ENCODE data around the gene ALPL. TPM values are rescaled to one million over a fixed set of nuclear protein-coding genes. Genes with fewer than 3 reads are reported as not detected.

The ALPL gene
- total RNA-seq, 2 experiments from 2014 or later: not detected

DNA sequence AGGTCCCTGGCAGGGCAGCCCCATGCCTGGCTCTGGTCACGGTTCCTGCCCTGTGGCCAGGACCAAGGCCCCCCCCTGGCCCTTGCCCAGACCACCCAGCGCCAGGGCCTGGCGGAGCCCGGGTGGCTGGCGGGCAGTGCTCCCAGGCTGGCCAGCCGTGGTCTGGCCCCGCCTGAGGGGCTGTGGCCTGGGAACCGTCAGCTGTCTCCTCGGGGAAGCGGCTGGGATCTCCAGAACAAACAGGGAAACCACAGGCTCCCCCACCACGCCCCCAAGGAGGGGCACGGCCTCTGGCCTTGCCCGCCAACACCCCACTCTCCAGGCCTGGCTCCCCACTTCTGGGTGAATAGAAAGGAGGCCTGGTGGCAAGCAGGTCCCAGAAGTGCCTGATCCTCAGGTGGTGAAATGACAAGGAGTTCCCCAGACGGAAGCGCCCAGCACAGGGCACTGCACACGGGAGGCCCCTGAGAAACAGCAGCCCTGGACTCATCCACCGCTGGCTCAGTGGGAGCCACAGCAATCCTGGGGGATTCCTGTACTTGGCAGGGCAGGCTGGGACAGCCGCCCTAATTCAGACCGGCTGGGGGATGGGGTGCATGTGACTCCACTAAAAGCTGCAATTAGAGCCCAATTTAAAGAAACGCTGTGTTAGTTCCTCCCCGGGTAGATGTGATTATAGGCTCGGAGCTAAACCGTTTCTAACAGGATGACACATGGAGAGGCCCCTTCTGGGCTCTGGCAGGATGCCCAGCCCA is 81.1 kb downstream of the ALPL start:
- no peak overlapping the region for H3K4me3 Mint-ChIP-seq
- no peaks in the 10 kb centered on the region for H3K9me3 Mint-ChIP-seq
- POLR2A ChIA-PET: no interaction called here
- H3K36me3 Mint-ChIP-seq: no peaks in the 10 kb centered on the region
- H3K27me3 Mint-ChIP-seq: peaks cover 16% of the 10 kb centered on the region
- DNase-seq: no peak
- no peak overlapping the region for H3K27ac Mint-ChIP-seq
- no peak for ATAC-seq (ENCODE audit: low read depth)
- no peaks in the 10 kb centered on the region for H3K4me1 Mint-ChIP-seq

DNA sequence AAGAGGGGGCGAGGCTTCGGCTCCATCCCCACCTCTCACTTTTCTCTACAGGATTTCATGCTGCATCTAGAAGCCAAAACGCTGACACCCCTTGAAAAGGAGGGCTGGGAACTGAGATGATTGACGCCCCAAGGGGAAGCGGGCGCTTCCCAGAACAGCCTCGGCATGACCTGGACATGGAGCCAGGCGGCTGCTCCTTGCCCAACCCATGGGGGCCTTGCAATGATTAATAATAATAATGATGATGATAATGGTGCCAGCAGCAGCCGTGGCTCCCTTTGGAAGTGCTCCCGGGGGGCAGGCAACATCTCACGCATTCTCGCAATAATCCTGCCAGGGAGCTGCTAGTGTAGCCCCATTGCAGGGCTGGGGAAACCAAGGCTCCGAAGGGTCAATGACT is 81.7 kb downstream of the ALPL start:
- Mint-ChIP-seq H3K4me3 (no peak overlapping the region), H3K27ac (no peak overlapping the region), H3K4me1 (no peaks in the 10 kb centered on the region), H3K36me3 (no peaks in the 10 kb centered on the region), H3K9me3 (no peaks in the 10 kb centered on the region), H3K27me3 (peaks cover 16% of the 10 kb centered on the region)
- POLR2A ChIA-PET: no interaction called here
- ATAC-seq (ENCODE audit: low read depth) (no peak), DNase-seq (no peak)

DNA sequence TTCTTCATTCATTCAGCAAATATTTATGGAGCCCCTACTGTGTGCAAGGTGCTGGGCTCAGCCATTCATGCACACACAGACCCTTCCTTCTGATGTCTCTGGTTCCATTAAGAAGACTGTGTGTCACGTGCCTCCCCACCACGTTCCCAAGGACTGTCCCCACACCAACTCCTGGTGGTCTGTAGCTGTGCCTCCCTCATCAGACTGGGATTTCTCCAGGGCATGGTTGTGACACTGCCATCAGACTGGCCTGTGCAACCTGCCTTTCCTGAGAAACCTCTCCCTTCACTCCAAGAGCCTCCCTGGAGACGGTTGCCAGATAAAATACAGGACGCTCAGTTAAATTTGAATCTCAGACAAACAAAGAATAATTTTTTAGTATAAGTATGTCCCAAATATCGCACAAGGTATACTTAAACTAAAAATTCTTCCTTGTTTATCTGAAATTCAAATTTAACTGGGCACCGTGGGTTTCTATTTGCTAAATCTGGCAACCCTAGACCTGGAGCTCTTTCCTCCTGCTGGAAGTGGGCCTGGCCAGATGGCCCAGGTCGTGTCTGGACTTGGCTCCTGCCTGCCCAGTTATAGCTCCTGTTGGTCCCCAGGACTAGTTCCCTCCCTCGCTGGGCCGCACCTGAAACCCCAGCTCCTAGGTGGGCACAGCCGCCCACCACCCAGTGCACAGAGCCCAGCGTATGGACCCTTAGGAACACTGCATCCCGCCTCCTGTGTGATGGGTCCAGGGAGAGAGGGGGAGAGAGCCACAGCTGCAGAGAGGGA is 83.1 kb downstream of the ALPL start:
- Mint-ChIP-seq H3K27me3 (peaks cover 16% of the 10 kb centered on the region), H3K4me1 (no peaks in the 10 kb centered on the region), H3K4me3 (no peak overlapping the region), H3K27ac (no peak overlapping the region), H3K36me3 (no peaks in the 10 kb centered on the region), H3K9me3 (no peaks in the 10 kb centered on the region)
- POLR2A ChIA-PET: no interaction called here
- ATAC-seq (ENCODE audit: low read depth) (no peak), DNase-seq (no peak)

DNA sequence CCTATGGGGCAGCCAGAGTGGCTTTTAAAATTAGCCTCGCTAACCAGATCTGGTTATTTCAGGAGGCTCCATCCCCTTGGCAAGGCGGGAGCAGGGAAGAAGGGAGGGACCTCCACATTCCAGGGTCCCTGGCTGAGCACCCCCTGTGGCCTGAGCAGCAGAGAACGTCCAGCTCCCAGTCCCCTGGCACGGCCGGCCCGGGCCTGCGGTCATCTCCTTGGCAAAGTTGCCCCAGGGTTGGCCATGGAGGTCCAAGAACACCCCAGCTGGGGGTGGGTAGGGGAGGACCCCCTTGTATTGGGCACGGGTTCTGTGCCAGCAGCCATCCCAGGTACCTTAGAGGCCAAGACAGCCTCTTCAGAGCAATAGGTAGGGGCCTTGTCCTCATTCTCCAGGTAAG is 84.0 kb downstream of the ALPL start:
- Mint-ChIP-seq H3K9me3 (no peaks in the 10 kb centered on the region), H3K4me3 (no peak overlapping the region), H3K4me1 (no peaks in the 10 kb centered on the region), H3K27me3 (peaks cover 16% of the 10 kb centered on the region), H3K27ac (no peak overlapping the region), H3K36me3 (no peaks in the 10 kb centered on the region)
- ATAC-seq (ENCODE audit: low read depth) (no peak), DNase-seq (no peak)
- POLR2A ChIA-PET: no interaction called here

DNA sequence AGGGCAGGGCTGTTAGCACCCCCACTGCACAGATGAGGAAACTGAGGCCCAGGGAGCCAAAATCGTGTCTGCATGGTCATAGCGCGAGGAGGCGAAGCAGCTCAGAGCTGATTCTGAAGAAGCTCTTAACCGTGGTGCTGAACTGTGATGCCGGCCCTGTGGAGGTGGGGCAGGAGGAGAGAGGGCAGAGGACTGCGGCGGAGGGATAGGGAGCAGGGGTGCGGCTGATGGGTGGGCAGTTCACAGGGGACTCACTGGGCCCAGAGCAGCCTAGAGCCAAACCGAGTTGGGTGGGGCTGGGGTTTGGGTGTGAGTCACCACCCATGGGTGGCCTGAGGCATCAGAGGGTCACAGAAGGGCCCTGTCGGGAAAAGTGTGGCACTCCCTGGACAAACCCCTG is 85.3 kb downstream of the ALPL start:
- POLR2A ChIA-PET: no interaction called here
- Mint-ChIP-seq H3K27me3 (peaks cover 11% of the 10 kb centered on the region), H3K4me3 (no peak overlapping the region), H3K9me3 (no peaks in the 10 kb centered on the region), H3K36me3 (no peaks in the 10 kb centered on the region), H3K4me1 (no peaks in the 10 kb centered on the region), H3K27ac (no peak overlapping the region)
- no peak for DNase-seq
- no peak for ATAC-seq (ENCODE audit: low read depth)

DNA sequence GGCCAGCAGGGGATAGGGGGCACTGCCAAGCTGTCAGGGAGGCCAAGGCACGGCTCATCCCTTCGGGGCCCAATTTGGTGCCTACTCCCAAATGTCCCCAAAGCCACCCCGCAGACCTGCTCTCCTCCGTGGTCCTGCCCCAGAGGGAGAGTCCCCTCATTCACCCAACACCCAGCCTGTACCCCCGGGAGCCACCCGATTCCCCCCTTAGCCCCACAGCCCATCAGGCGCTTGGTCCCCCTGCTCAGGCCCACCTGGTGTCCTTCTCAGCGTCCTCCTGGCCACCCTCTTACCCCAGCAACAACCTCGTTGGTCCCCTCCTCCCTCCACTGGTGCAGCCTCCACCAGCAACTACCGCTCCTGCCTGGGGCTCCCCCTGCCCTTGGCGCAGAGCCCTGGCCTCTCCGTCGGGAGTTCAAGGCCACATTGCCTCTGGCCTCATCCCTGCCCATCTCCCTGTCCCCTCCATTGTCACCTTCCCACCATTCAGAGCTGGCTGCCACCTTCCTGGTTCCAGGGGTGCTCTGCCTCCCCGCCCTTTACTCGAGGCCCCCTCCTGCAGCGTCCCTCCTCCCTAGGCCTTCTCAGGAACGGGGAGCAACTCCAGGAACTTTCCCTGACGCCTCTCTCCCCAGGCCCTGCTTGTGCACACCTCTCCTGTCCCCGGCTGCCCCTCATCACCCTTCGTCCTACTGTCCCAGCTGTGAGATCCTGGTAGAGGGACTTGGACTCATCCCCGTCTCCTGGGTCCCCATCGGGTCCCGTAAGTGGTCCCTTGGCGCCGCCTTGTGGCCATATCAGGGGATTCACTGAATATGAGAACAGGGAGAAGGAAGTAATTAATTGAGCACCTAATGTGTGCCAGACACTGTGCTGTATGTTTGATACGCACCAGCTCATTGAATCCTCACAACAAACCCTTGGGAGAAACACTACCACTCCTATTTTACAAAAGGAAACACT is 86.0 kb downstream of the ALPL start:
- H3K4me3 Mint-ChIP-seq: no peak overlapping the region
- POLR2A ChIA-PET: no interaction called here
- no peak overlapping the region for H3K27ac Mint-ChIP-seq
- no peaks in the 10 kb centered on the region for H3K9me3 Mint-ChIP-seq
- no peaks in the 10 kb centered on the region for H3K4me1 Mint-ChIP-seq
- peaks cover 11% of the 10 kb centered on the region for H3K27me3 Mint-ChIP-seq
- DNase-seq: peak; percentile 68
- ATAC-seq (ENCODE audit: low read depth): peak; percentile 49
- no peaks in the 10 kb centered on the region for H3K36me3 Mint-ChIP-seq

DNA sequence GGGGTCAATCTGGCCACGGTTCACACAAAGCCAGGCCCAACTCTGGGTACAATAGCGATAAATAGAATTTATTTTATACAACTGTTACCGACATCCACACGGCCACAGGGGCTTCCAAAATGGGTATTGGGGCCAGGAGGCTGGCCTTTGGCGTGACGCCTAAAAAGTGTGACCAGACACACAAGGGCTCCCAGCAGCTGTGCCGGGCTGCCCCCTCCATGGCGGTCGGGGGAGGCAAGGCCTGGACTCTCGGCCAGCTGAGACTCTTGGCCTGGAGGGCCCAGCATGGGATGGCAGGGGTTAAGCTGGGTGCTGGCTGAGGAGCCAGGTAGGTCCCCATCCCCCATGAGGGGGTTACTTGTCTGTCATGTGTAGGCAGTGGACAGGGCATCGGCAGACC is 87.0 kb downstream of the ALPL start:
- no peak overlapping the region for H3K27ac Mint-ChIP-seq
- POLR2A ChIA-PET: no interaction called here
- H3K9me3 Mint-ChIP-seq: no peaks in the 10 kb centered on the region
- H3K36me3 Mint-ChIP-seq: no peaks in the 10 kb centered on the region
- peaks cover 3% of the 10 kb centered on the region for H3K27me3 Mint-ChIP-seq
- ATAC-seq (ENCODE audit: low read depth) (no peak), DNase-seq (no peak)
- no peaks in the 10 kb centered on the region for H3K4me1 Mint-ChIP-seq
- no peak overlapping the region for H3K4me3 Mint-ChIP-seq

DNA sequence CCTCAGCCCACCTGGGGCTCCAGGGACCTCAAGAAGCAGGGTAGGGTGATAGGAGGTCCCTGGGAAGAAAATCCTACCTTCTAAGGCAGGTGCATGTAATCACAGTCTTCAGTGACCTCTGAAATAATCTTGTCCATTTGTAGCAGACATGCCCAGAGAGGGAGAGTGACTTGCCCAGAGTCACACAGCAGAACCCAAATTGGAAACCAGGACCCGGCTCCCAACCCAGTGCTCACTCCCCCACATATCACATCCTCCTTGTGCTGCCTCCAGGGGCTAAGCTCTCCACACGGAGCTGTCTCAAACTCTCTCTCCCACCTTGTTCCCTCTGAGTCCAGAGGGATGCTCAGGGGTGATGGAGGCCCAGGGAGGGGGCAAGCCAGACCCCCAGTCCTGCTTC is 87.4 kb downstream of the ALPL start:
- Mint-ChIP-seq H3K27me3 (peaks cover 1% of the 10 kb centered on the region), H3K9me3 (no peaks in the 10 kb centered on the region), H3K27ac (no peak overlapping the region), H3K36me3 (no peaks in the 10 kb centered on the region), H3K4me1 (no peaks in the 10 kb centered on the region), H3K4me3 (no peak overlapping the region)
- no peak for DNase-seq
- no peak for ATAC-seq (ENCODE audit: low read depth)
- POLR2A ChIA-PET: no interaction called here

DNA sequence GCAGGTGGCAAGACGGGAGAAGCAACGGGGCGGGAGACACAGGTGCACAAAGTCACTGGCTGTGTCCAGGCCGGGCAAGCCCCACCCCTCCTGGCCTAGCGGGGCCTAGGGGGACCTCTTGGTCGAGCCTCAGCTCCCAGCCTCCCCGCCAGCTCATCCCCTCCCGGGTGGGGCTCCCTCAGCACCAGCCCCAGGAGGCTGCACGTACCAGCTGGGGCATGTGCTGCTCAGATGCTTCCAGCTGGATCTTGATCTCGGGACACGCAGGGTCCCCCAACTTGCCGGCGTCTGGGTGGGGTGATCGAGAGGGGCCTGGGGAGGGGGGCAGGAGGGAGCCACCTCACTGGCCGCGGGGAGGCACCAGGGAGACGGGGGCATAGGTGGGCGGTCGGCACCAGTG is 88.5 kb downstream of the ALPL start:
- POLR2A ChIA-PET: no interaction called here
- ATAC-seq (ENCODE audit: low read depth): no peak
- Mint-ChIP-seq H3K4me3 (no peak overlapping the region), H3K27me3 (no peaks in the 10 kb centered on the region), H3K9me3 (no peaks in the 10 kb centered on the region), H3K27ac (no peak overlapping the region), H3K36me3 (no peaks in the 10 kb centered on the region), H3K4me1 (no peaks in the 10 kb centered on the region)
- DNase-seq: no peak

DNA sequence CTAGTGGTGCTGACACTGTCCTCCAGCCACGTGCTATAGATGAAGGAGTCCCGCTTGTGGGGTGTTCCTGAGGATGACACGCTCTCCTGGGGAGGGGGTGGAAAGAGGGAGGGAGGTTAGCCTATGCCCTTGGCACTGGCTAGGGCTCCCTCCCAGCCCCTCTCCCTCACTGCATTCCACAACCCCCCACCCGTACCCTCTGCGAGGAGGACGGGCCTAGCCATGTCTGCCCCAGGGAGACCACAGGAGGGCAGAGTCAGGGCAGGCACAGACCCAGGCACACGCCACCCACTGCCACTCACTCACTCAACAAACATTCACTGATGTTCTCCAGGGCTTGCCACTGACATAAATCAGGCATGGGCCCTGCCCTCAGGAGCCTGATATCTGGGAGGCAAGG is 89.2 kb downstream of the ALPL start:
- Mint-ChIP-seq H3K36me3 (no peaks in the 10 kb centered on the region), H3K4me1 (no peaks in the 10 kb centered on the region), H3K4me3 (no peak overlapping the region), H3K27ac (no peak overlapping the region), H3K9me3 (no peaks in the 10 kb centered on the region), H3K27me3 (no peaks in the 10 kb centered on the region)
- POLR2A ChIA-PET: no interaction called here
- no peak for ATAC-seq (ENCODE audit: low read depth)
- DNase-seq: no peak

DNA sequence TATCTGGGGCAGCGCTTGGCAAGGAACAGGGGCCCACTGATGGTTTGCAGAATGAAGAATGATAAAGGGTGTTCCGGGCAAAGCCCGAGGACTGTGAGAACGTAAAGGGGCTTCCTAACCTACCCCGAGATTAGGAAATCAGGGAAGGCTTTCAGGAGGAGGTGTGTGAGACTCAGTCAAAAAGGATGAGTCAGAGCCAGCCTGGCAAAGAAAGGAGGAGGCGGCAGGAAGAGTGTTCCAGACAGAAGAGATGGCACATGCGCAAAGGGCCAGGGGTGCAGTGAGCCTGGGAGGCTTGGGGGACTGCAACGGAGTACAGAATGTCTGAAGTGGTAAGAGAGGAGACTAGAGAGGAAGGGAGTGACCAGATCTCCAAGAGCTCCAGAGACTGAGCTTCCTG is 89.7 kb downstream of the ALPL start:
- H3K4me1 Mint-ChIP-seq: no peaks in the 10 kb centered on the region
- H3K9me3 Mint-ChIP-seq: no peaks in the 10 kb centered on the region
- POLR2A ChIA-PET: no interaction called here
- H3K27me3 Mint-ChIP-seq: no peaks in the 10 kb centered on the region
- no peak overlapping the region for H3K4me3 Mint-ChIP-seq
- no peak overlapping the region for H3K27ac Mint-ChIP-seq
- H3K36me3 Mint-ChIP-seq: no peaks in the 10 kb centered on the region
- DNase-seq (no peak), ATAC-seq (ENCODE audit: low read depth) (no peak)

DNA sequence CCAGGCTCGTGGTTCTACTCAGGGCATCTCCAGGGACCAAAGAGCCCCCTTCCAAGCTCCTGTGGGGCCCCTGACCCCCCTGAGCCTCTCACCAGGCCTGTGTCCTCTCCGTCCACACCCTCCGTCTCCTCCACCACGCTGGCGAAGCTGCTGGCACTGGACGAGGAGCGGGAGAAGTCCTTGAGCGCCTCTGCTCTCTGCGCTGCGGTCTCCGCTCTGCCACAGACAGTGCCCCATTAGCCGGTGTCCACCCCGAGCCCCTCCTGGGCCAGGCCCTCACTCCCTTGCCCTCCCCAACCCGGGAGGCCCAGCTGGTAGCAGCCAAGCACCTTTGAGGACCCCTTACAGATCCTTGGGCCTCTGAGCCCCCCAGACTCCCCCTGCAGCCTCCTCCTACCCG is 90.2 kb downstream of the ALPL start:
- no peaks in the 10 kb centered on the region for H3K4me1 Mint-ChIP-seq
- POLR2A ChIA-PET: no interaction called here
- no peak overlapping the region for H3K4me3 Mint-ChIP-seq
- no peaks in the 10 kb centered on the region for H3K36me3 Mint-ChIP-seq
- no peaks in the 10 kb centered on the region for H3K9me3 Mint-ChIP-seq
- no peak overlapping the region for H3K27ac Mint-ChIP-seq
- H3K27me3 Mint-ChIP-seq: no peaks in the 10 kb centered on the region
- ATAC-seq (ENCODE audit: low read depth): no peak
- no peak for DNase-seq

DNA sequence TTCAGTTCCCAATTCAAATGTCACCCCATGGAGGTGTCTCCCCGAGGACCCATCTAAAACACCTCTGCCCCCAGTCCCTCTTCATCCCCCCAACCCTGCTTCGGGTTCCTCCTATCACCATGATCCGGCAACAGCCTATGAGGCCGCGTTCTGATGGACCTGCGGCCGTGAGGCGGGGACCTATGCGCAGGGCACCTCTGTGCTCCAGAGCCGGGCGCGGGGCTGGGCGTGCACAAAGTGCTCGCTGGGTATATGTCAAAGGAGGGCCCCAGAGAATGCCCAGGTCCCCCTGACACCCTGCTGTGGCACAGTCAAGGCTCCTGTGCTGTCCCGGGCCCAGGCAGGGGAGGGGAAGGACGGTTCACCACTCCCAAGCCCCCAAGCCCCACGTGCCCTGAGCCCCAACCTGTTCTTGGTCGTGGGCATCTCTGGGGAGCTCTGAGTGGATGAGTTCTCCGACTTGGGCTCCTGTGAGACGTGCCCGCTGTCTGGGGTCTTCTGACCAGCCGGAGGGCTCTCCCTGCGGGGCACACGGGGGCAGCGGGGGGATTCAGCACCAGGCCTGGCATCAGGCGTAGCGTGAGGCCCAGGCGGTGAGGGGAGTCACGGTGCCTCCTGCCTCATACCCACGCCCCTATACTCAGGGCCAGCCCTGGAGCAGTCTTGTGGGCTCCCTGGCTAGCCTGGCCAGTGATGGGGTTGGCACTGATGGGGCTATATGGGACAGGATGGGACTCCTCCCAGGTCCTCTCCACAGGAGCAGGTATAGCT is 92.2 kb downstream of the ALPL start:
- Mint-ChIP-seq H3K4me3 (no peak overlapping the region), H3K9me3 (no peaks in the 10 kb centered on the region), H3K27ac (no peak overlapping the region), H3K36me3 (no peaks in the 10 kb centered on the region), H3K4me1 (no peaks in the 10 kb centered on the region), H3K27me3 (no peaks in the 10 kb centered on the region)
- ATAC-seq (ENCODE audit: low read depth) (no peak), DNase-seq (no peak)
- POLR2A ChIA-PET: no interaction called here

Measured in activated naive CD8-positive, alpha-beta T cell treated with anti-CD3 and anti-CD28 coated beads, Interleukin-2, amount 10 ng/mL, durations not matched to agents 7 days and 5 days (primary cell).